Measurements from ENCODE around the gene MPHOSPH8.

GRCh38 chr13:19685034-19685433 lies 51.6 kb downstream of the MPHOSPH8 start:
- TF ChIP-seq, protein P1, sequence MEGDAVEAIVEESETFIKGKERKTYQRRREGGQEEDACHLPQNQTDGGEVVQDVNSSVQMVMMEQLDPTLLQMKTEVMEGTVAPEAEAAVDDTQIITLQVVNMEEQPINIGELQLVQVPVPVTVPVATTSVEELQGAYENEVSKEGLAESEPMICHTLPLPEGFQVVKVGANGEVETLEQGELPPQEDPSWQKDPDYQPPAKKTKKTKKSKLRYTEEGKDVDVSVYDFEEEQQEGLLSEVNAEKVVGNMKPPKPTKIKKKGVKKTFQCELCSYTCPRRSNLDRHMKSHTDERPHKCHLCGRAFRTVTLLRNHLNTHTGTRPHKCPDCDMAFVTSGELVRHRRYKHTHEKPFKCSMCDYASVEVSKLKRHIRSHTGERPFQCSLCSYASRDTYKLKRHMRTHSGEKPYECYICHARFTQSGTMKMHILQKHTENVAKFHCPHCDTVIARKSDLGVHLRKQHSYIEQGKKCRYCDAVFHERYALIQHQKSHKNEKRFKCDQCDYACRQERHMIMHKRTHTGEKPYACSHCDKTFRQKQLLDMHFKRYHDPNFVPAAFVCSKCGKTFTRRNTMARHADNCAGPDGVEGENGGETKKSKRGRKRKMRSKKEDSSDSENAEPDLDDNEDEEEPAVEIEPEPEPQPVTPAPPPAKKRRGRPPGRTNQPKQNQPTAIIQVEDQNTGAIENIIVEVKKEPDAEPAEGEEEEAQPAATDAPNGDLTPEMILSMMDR (IDR thresholded peaks at IDR 0.05; ENCODE audit: low read depth, low read length, poor library complexity, severe bottlenecking), result no peak
- no peak for TF ChIP-seq EZH2phosphoT487 (IDR thresholded peaks at IDR 0.05; ENCODE audit: borderline replicate concordance, low read length)

All from DOHH2 (cell line).